GM23248 (cell line): ENCODE results near the gene WDCP. TPM values are rescaled to one million over a fixed set of nuclear protein-coding genes. Genes with fewer than 3 reads are reported as not detected.
A peak's percentile ranks its signal among the peaks of the same experiment; 100 is the strongest.
"Not testable (repeated sequence)": the region's sequence is repeated elsewhere in the genome, so short reads cannot be mapped to it uniquely, and the experiment has no call there.

ENCODE experiments used
- DNase-seq: peaks from one replicate; pipeline ENCODE4 v3.0.0-alpha.2; 2015
- H2AFZ ChIP-seq: fragments of 200-600 bp; sonication (generic); 2 replicates; pipeline ENCODE4 v1.6.1; 2016; ENCODE audit warnings: antibody characterized with exemption
- H3F3A ChIP-seq: fragments of 200-600 bp; sonication (generic); 2 replicates; pipeline ENCODE4 v1.6.1; 2016; ENCODE audit warnings: mild to moderate bottlenecking, antibody characterized with exemption, mixed run types; ENCODE audit not compliant: insufficient read depth
- H3K27ac ChIP-seq: fragments of 200-600 bp; sonication (generic); 2 replicates; pipeline ENCODE4 v1.5.1; 2016; ENCODE audit warnings: mild to moderate bottlenecking
- H3K27me3 ChIP-seq: fragments of 200-600 bp; sonication (generic); replicated peaks from 2 replicates; pipeline ENCODE4 v1.6.1; 2016; ENCODE audit warnings: mild to moderate bottlenecking; ENCODE audit not compliant: insufficient read depth
- H3K36me3 ChIP-seq: fragments of 200-600 bp; sonication (generic); 2 replicates; pipeline ENCODE4 v1.6.1; 2016; ENCODE audit warnings: low read depth, mild to moderate bottlenecking
- H3K4me1 ChIP-seq: fragments of 200-600 bp; sonication (generic); 2 replicates; pipeline ENCODE4 v1.6.1; 2016; ENCODE audit warnings: mild to moderate bottlenecking; ENCODE audit not compliant: insufficient read depth
- H3K4me2 ChIP-seq: fragments of 200-600 bp; sonication (generic); one replicate; pipeline ENCODE4 v1.6.1; 2016; ENCODE audit warnings: mild to moderate bottlenecking; ENCODE audit not compliant: unreplicated experiment
- H3K4me3 ChIP-seq: fragments of 200-600 bp; sonication (generic); 2 replicates; pipeline ENCODE4 v1.5.1; 2016; ENCODE audit warnings: mild to moderate bottlenecking
- H3K79me2 ChIP-seq: fragments of 200-600 bp; sonication (generic); 2 replicates; pipeline ENCODE4 v1.6.1; 2016; ENCODE audit warnings: mild to moderate bottlenecking; ENCODE audit not compliant: insufficient read depth
- H3K9ac ChIP-seq: fragments of 200-600 bp; sonication (generic); 2 replicates; pipeline ENCODE4 v1.6.1; 2016; ENCODE audit warnings: mild to moderate bottlenecking
- H3K9me2 ChIP-seq: fragments of 200-600 bp; sonication (generic); 2 replicates; pipeline ENCODE4 v1.6.1; 2016; ENCODE audit warnings: mixed run types, mild to moderate bottlenecking, moderate library complexity; ENCODE audit not compliant: insufficient read depth
- H3K9me3 ChIP-seq: fragments of 200-600 bp; sonication (generic); one replicate; pipeline ENCODE4 v1.6.1; 2017; ENCODE audit warnings: low read depth
- H4K20me1 ChIP-seq: fragments of 200-600 bp; sonication (generic); 2 replicates; pipeline ENCODE4 v1.6.0; 2016; ENCODE audit not compliant: insufficient read depth
- EZH2 ChIP-seq: fragments of 200-600 bp; sonication (generic); IDR thresholded peaks from 2 replicates; pipeline ENCODE4 v1.6.1; 2018; ENCODE audit warnings: antibody characterized with exemption, mild to moderate bottlenecking; ENCODE audit not compliant: insufficient read depth, poor library complexity, severe bottlenecking
- EZH2phosphoT487 ChIP-seq: fragments of 200-600 bp; sonication (generic); IDR thresholded peaks from 2 replicates; pipeline ENCODE4 v1.6.1; 2018; ENCODE audit warnings: antibody characterized with exemption, moderate library complexity, mild to moderate bottlenecking, low read depth; ENCODE audit not compliant: insufficient read depth
- WGBS, 2 experiments: methylation state at CpG; one replicate each; pipeline ENCODE4 v1.1.6; 2015 to 2017; ENCODE audit warnings: low lambda C conversion rate in 2 of 2, low coverage in 1 of 2; ENCODE audit errors: missing lambda C conversion rate in 2 of 2; 5-methylcytosine and 5-hydroxymethylcytosine counted together
- in situ Hi-C: fragments of 300-500 bp; cut with MboI; formaldehyde crosslinking; loops from 2 replicates; pipeline ENCODE4 v1.15.0; 2020
- polyA plus RNA-seq: library from polyadenylated mRNA; unstranded; fragments of >200 nt; fragmentation: Nextera tagmentation; extraction: Ambion mirVana; gene quantifications from 2 replicates; pipeline ENCODE4 v1.2.1, GENCODE V29; 2016
- total RNA-seq: library from RNA; depleted of rRNA; stranded (reverse); fragments of >200 nt; shearing (Covaris generic); gene quantifications from 2 replicates; pipeline ENCODE4 v1.2.3, GENCODE V29; 2014

Gene WDCP
- total and polyA plus RNA-seq, 2 experiments from 2014 or later: 4.2 to 7.6 TPM

DNA sequence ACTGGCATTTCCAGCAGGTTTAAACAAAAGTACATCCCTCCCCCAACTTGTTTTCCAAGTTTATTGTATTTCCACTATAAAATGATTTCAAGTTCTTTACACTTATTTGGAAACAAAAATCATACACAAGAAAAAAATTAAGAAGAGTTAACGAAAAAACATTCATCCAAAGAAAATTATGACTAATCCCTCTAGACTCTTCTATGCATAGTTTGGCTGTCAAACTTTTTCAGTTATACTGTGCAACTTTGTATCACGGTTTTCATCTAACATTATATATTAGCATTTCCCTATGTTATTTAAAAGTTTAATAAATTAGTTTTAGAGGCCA, 627 bp downstream of the WDCP start:
- in situ Hi-C loops: no loop called here
- H3K27ac ChIP-seq: peak overlapping the region; percentile 19; the same call in 1 of the 2 replicates
- DNase-seq: peak; percentile 64

DNA sequence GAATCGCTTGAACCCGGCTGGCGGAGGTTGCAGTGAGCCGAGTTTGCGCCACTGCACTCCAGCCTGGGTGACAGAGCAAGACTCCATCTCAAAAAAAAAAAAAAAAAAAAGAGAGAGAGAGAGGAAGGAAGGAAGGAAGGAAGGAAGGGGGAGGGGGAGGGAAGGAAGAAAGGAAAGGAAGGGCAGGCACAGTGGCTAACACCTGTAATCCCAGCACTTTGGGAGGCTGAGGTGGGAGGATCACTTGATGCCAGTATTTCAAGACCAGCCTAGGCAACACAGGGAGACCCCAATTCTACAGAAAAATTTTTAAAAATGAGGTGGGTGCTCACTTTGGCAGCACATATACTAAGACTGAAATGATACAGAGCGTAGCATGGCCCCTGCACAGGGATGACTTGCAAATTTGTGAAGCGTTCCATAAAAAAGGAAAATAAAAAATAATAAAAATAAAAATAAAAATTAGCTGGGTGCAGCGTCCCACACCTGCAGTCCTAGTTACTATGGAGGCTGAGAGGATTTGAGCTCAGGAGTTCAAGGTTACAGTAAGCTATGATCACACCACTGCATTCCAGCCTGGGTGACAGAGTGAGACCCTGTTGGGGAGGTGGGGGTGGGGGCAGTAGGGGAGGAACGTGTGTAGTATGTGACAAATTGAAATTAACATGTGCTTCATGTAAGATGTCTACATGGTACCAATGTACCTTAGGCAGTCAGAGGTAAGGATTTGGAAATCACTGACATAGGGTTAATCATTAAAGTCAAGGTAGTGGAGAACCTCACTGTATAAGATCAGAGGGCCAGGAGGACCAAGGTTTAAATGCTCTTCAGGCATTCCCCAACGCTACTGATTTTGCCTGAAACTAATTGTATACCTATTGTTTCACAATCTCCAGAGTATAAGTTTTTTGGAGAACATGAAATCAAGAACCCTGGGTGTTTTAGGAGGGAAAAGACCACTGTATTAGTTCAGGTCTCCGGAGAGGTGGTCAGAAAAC, 1.4 kb downstream of the WDCP start:
- DNase-seq: no peak
- Histone ChIP-seq H3K27ac (no peak overlapping the region), H3K79me2 (peaks cover 44% of the 10 kb centered on the region), H3K4me1 (peaks cover 9% of the 10 kb centered on the region; the same call in 1 of the 2 replicates), H3K9me2 (no peaks in the 10 kb centered on the region), H3K9ac (peak overlapping the region; percentile 78; the same call in 1 of the 2 replicates), H4K20me1 (no peaks in the 10 kb centered on the region), H3F3A (peaks cover 10% of the 10 kb centered on the region; the same call in 1 of the 2 replicates), H3K4me3 (peak overlapping the region; percentile 87), H3K9me3 (no peaks in the 10 kb centered on the region), H3K4me2 (peak overlapping the region; percentile 79), H2AFZ (peak overlapping the region; percentile 96), H3K27me3 (no peaks in the 10 kb centered on the region), H3K36me3 (no peaks in the 10 kb centered on the region)
- TF ChIP-seq EZH2 (no peak), EZH2phosphoT487 (no peak)
- in situ Hi-C loops: no loop called here
- 78% methylated on average over 11 of the region's 11 CpGs for WGBS, 2 experiments

More for the DNA sequence above, 627 bp downstream of the WDCP start:
- Histone ChIP-seq H3K27me3 (no peaks in the 10 kb centered on the region), H3K4me3 (peak overlapping the region; percentile 87), H3K36me3 (no peaks in the 10 kb centered on the region), H4K20me1 (no peaks in the 10 kb centered on the region), H2AFZ (peak overlapping the region; percentile 96), H3K4me2 (peak overlapping the region; percentile 79), H3K79me2 (peaks cover 37% of the 10 kb centered on the region), H3K9me2 (no peaks in the 10 kb centered on the region), H3K9me3 (no peaks in the 10 kb centered on the region), H3F3A (peaks cover 10% of the 10 kb centered on the region), H3K9ac (peak overlapping the region; percentile 78), H3K4me1 (peaks cover 9% of the 10 kb centered on the region; the same call in 1 of the 2 replicates)
- no peak for TF ChIP-seq EZH2phosphoT487
- no peak for TF ChIP-seq EZH2
- 0 to 1% methylated on average over 2 of the region's 2 CpGs for WGBS, 2 experiments

DNA sequence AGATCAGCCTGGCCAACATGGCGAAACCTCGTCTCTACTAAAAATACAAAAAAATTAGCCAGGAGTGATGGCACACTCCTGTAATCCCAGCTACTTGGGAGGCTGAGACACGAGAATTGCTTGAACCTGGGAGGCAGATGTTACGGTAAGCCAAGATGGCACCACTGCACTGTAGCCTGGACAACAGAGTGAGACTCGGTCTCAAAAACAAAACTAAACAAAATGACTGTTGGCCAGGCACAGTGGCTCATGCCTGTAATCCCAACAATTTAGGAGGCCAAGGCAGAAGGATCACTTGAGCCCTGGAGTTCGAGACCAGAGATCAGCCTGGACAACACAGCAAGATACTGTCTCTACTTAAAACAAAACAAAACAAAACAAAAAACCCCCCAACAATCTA, 4.1 kb downstream of the WDCP start:
- DNase-seq, H3K36me3 ChIP-seq, H4K20me1 ChIP-seq, H3K27me3 ChIP-seq, H3K27ac ChIP-seq, in situ Hi-C loops, H3K9ac ChIP-seq, H2AFZ ChIP-seq, H3K9me2 ChIP-seq, H3F3A ChIP-seq, H3K4me3 ChIP-seq, H3K9me3 ChIP-seq, H3K4me2 ChIP-seq, H3K4me1 ChIP-seq: not testable (repeated sequence)
- 96 to 97% methylated on average over 6 of the region's 6 CpGs for WGBS, 2 experiments
- peaks cover 55% of the 10 kb centered on the region for H3K79me2 ChIP-seq

DNA sequence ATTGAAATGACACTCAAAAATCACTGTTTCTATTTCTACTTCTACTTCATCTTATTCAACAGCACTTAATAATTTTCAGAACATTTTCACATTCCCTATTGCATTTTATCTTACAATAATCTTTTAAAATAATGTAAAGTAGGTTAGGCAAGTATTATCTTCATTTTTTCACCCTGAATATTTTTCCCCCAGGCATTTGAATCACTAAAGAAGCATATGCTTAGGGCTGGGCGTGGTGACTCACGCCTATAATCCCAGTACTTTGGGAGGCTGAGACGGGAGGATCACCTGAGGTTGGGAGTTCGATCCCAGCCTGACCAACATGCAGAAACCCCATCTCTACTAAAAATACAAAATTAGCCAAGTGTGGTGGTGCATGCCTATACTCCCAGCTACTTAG, 6.7 kb downstream of the WDCP start:
- WGBS, 2 experiments: 88 to 90% methylated on average over 4 of the region's 4 CpGs
- in situ Hi-C loops: no loop called here

More for the DNA sequence above, 6.7 kb downstream of the WDCP start:
- Histone ChIP-seq H2AFZ (no peak overlapping the region), H3K4me3 (no peak overlapping the region), H3F3A (no peaks in the 10 kb centered on the region), H3K27ac (no peak overlapping the region), H3K27me3 (no peaks in the 10 kb centered on the region), H3K4me1 (no peaks in the 10 kb centered on the region), H4K20me1 (no peaks in the 10 kb centered on the region), H3K9me2 (no peaks in the 10 kb centered on the region), H3K79me2 (peaks cover 53% of the 10 kb centered on the region), H3K9ac (no peak overlapping the region), H3K36me3 (peaks cover 16% of the 10 kb centered on the region; the same call in 1 of the 2 replicates), H3K9me3 (no peaks in the 10 kb centered on the region), H3K4me2 (no peak overlapping the region)
- TF ChIP-seq EZH2phosphoT487: no peak
- TF ChIP-seq EZH2: no peak
- no peak for DNase-seq
